Panc1 (cell line): Measurements from ENCODE around the gene UBASH3A. TPM values are rescaled to one million over a fixed set of nuclear protein-coding genes. Genes with fewer than 3 reads are reported as not detected.

Experiments
- ATAC-seq: fragments of 200-7000 bp; cut with Tn5 transposase; 2 replicates; pipeline ENCODE4 v1.9.1; 2020; ENCODE audit warnings: mild to moderate bottlenecking, moderate library complexity
- BruUV-seq: library from RNA; stranded (reverse); fragments of 400-500 nt; replicated peaks from 2 replicates; lab custom pipeline; 2021; lab: Mats Ljungman, UMichigan
- CTCF ChIA-PET: fragments of 300-600 bp; sonication (Branson Sonifier 250); formaldehyde crosslinking; loops from one replicate; lab custom pipeline; 2022; ENCODE audit warnings: antibody characterized with exemption; lab: Charles Lee
- POLR2A ChIA-PET: fragments of 300-600 bp; sonication (Branson Sonifier 250); formaldehyde crosslinking; loops from one replicate; lab custom pipeline; 2022; ENCODE audit warnings: antibody characterized with exemption; lab: Charles Lee
- DNase-seq: peaks from one replicate; pipeline ENCODE4 v3.0.0-alpha.2; 2010; ENCODE audit warnings: low read depth, low spot score
- H3K27ac ChIP-seq: 2 replicates; pipeline ENCODE4 v1.5.1; 2011; ENCODE audit warnings: mild to moderate bottlenecking, low read length, inconsistent platforms
- H3K27me3 ChIP-seq: fragments of 200-500 bp; sonication (Bioruptor generic); 2 replicates; pipeline ENCODE4 v1.6.0; 2014; ENCODE audit warnings: low read length, inconsistent platforms; ENCODE audit not compliant: control insufficient read depth, insufficient read depth
- H3K36me3 ChIP-seq: fragments of 200-500 bp; sonication (Bioruptor generic); 2 replicates; pipeline ENCODE4 v1.5.1; 2014; ENCODE audit warnings: inconsistent platforms, mild to moderate bottlenecking, low read length, moderate library complexity; ENCODE audit not compliant: control insufficient read depth, insufficient read depth
- H3K4me1 ChIP-seq: 2 replicates; pipeline ENCODE4 v1.5.1; 2011; ENCODE audit warnings: inconsistent platforms, mild to moderate bottlenecking, low read length, moderate library complexity; ENCODE audit not compliant: control insufficient read depth, insufficient read depth
- H3K4me3 ChIP-seq, 2 experiments: 2 replicates each; pipeline ENCODE4 v1.5.1; 2011 to 2012; ENCODE audit warnings: low read depth in 2 of 2, low read length in 2 of 2, mild to moderate bottlenecking in 2 of 2, inconsistent platforms in 1 of 2, moderate library complexity in 1 of 2
- H3K9me3 ChIP-seq: fragments of 200-500 bp; sonication (Bioruptor generic); 2 replicates; pipeline ENCODE4 v1.5.1; 2014; ENCODE audit warnings: low read depth, mild to moderate bottlenecking, inconsistent platforms, low read length, moderate library complexity; ENCODE audit not compliant: control insufficient read depth, insufficient read depth
- POLR2AphosphoS5 ChIP-seq: IDR thresholded peaks from 2 replicates; pipeline ENCODE4 v1.6.1; 2012; ENCODE audit warnings: mild to moderate bottlenecking, low read depth, low read length, moderate library complexity
- SIN3A ChIP-seq: IDR thresholded peaks from 2 replicates; pipeline ENCODE4 v1.6.1; 2012; ENCODE audit warnings: low read depth, mild to moderate bottlenecking, low read length, moderate library complexity, borderline replicate concordance; ENCODE audit not compliant: insufficient read depth
- TCF7L2 ChIP-seq: IDR thresholded peaks from 2 replicates; pipeline ENCODE4 v1.6.1; 2011; ENCODE audit warnings: mild to moderate bottlenecking, low read depth, low read length, inconsistent platforms
- in situ Hi-C: cut with HindIII; loops from 2 replicates; pipeline ENCODE4 v1.10.0; 2016; ENCODE audit warnings: low sequenced_read_pairs, low pct_unique_long_range_greater_than_20kb
- intact Hi-C: fragments of 100-400 bp; cut with micrococcal nuclease; formaldehyde crosslinking; loops from one replicate; pipeline ENCODE4 v1.10.0; 2022; ENCODE audit not compliant: unreplicated experiment
- total RNA-seq: library from RNA; stranded (reverse); gene quantifications from one replicate; pipeline ENCODE4 v1.2.1, GENCODE V29; 2021; ENCODE audit not compliant: unreplicated experiment
- TF ChIP-seq, protein P1 (sequence below), 2 experiments: IDR thresholded peaks; 2 replicates each; pipeline ENCODE4 v1.6.1; 2011 to 2012; ENCODE audit warnings: low read depth in 2 of 2, control low read depth in 1 of 2, low read length in 1 of 2, mild to moderate bottlenecking in 1 of 2, moderate library complexity in 1 of 2; ENCODE audit not compliant: insufficient read depth in 1 of 2
- TF ChIP-seq, protein P2 (sequence below): fragments of 450-650 bp; IDR thresholded peaks from 2 replicates; pipeline ENCODE4 v1.5.1; 2017; ENCODE audit warnings: mild to moderate bottlenecking

Gene UBASH3A
- total RNA-seq, 1 experiment from 2014 or later: 0.33 TPM

DNA sequence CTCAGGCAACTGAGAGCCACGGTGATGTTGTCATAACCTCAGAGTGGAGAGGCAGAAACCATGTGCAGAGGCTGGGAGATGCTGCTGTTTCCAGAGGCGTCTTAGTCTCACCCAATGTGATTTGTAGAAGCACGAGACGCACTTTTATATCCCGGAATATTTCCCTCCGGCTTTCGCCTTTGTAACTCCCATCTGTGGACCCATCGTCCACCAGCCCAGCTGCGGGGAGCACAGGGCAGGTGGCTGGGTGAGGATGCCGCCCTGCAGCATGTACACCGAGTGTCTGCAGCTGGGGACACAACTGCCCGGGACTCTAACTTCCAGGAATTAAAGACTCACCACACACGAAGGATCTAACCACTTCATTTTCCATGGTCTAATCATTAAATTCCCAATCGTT is 43.5 kb downstream of the UBASH3A start:
- BruUV-seq: no TSS peak
- H3K36me3 ChIP-seq: no peaks in the 10 kb centered on the region
- no peak overlapping the region for H3K4me3 ChIP-seq
- POLR2A ChIA-PET: no interaction called here
- no peak for DNase-seq
- no peak for ATAC-seq
- no peak overlapping the region for H3K27ac ChIP-seq
- in situ Hi-C loops (no loop called here), intact Hi-C loops (loop anchor here (5.0 kb wide), 1 partner anchor 305 kb away; no protein-coding TSS in a partner anchor)
- H3K9me3 ChIP-seq: no peaks in the 10 kb centered on the region
- no peaks in the 10 kb centered on the region for H3K4me1 ChIP-seq
- H3K27me3 ChIP-seq: no peaks in the 10 kb centered on the region
- CTCF ChIA-PET: no interaction called here
- TF ChIP-seq TCF7L2 (no peak), SIN3A (no peak), POLR2AphosphoS5 (no peak)
- TF ChIP-seq, protein P1, sequence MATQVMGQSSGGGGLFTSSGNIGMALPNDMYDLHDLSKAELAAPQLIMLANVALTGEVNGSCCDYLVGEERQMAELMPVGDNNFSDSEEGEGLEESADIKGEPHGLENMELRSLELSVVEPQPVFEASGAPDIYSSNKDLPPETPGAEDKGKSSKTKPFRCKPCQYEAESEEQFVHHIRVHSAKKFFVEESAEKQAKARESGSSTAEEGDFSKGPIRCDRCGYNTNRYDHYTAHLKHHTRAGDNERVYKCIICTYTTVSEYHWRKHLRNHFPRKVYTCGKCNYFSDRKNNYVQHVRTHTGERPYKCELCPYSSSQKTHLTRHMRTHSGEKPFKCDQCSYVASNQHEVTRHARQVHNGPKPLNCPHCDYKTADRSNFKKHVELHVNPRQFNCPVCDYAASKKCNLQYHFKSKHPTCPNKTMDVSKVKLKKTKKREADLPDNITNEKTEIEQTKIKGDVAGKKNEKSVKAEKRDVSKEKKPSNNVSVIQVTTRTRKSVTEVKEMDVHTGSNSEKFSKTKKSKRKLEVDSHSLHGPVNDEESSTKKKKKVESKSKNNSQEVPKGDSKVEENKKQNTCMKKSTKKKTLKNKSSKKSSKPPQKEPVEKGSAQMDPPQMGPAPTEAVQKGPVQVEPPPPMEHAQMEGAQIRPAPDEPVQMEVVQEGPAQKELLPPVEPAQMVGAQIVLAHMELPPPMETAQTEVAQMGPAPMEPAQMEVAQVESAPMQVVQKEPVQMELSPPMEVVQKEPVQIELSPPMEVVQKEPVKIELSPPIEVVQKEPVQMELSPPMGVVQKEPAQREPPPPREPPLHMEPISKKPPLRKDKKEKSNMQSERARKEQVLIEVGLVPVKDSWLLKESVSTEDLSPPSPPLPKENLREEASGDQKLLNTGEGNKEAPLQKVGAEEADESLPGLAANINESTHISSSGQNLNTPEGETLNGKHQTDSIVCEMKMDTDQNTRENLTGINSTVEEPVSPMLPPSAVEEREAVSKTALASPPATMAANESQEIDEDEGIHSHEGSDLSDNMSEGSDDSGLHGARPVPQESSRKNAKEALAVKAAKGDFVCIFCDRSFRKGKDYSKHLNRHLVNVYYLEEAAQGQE (IDR thresholded peaks at IDR 0.05; ENCODE audit: insufficient read depth in 1 of 2, low read depth in 2 of 2, low read length in 1 of 2): no peak
- TF ChIP-seq, protein P2, sequence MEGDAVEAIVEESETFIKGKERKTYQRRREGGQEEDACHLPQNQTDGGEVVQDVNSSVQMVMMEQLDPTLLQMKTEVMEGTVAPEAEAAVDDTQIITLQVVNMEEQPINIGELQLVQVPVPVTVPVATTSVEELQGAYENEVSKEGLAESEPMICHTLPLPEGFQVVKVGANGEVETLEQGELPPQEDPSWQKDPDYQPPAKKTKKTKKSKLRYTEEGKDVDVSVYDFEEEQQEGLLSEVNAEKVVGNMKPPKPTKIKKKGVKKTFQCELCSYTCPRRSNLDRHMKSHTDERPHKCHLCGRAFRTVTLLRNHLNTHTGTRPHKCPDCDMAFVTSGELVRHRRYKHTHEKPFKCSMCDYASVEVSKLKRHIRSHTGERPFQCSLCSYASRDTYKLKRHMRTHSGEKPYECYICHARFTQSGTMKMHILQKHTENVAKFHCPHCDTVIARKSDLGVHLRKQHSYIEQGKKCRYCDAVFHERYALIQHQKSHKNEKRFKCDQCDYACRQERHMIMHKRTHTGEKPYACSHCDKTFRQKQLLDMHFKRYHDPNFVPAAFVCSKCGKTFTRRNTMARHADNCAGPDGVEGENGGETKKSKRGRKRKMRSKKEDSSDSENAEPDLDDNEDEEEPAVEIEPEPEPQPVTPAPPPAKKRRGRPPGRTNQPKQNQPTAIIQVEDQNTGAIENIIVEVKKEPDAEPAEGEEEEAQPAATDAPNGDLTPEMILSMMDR: no peak

GRCh38 chr21:42447732-42448131 is 44.0 kb downstream of the UBASH3A start:
- ChIA-PET CTCF (no interaction called here), POLR2A (no interaction called here)
- Histone ChIP-seq H3K9me3 (no peaks in the 10 kb centered on the region), H3K4me1 (no peaks in the 10 kb centered on the region), H3K4me3 (no peak overlapping the region), H3K36me3 (no peaks in the 10 kb centered on the region), H3K27me3 (no peaks in the 10 kb centered on the region), H3K27ac (no peak overlapping the region)
- intact Hi-C loops: loop anchor here (5.0 kb wide), 1 partner anchor 305 kb away; no protein-coding TSS in a partner anchor
- ATAC-seq (no peak), DNase-seq (no peak)
- in situ Hi-C loops: no loop called here
- no TSS peak for BruUV-seq
- TF ChIP-seq, protein P1 (IDR thresholded peaks at IDR 0.05; ENCODE audit: insufficient read depth in 1 of 2, low read depth in 2 of 2, low read length in 1 of 2): no peak
- TF ChIP-seq POLR2AphosphoS5: no peak
- TF ChIP-seq TCF7L2: no peak
- no peak for TF ChIP-seq SIN3A
- TF ChIP-seq, protein P2: no peak
